Prostate gland (tissue), 2 donors: ENCODE measurements around the gene RUSC2. TPM values are rescaled to one million over a fixed set of nuclear protein-coding genes. Genes with fewer than 3 reads are reported as not detected.
"Not testable (repeated sequence)": the region's sequence is repeated elsewhere in the genome, so short reads cannot be mapped to it uniquely, and the experiment has no call there.

ENCODE experiments used
- DNase-seq: peaks from one replicate; pipeline ENCODE4 v3.0.0-alpha.2; 2019; ENCODE audit warnings: low spot score
- H3K27ac ChIP-seq, 2 donors: fragments of 200-600 bp; sonication (generic); 2 replicates each; pipeline ENCODE4 v1.5.1; 2017 to 2019
- H3K27me3 ChIP-seq: fragments of 200-600 bp; sonication (generic); replicated peaks from 2 replicates; pipeline ENCODE4 v1.5.1; 2019; ENCODE audit not compliant: insufficient read depth
- H3K36me3 ChIP-seq, 2 donors: fragments of 200-600 bp; sonication (generic); 1 replicate in 1 of 2; 2 replicates in 1 of 2; pipeline versions ENCODE4 v1.5.1 to v1.8.1; 2017 to 2019
- H3K4me1 ChIP-seq: fragments of 200-600 bp; sonication (generic); replicated peaks from 2 replicates; pipeline ENCODE4 v1.5.1; 2019
- H3K4me3 ChIP-seq, 2 donors: fragments of 200-600 bp; sonication (generic); 2 replicates each; pipeline ENCODE4 v1.5.1; 2017 to 2019
- H3K9me3 ChIP-seq: fragments of 200-600 bp; sonication (generic); 2 replicates; pipeline ENCODE4 v1.5.1; 2017
- POLR2A ChIP-seq: fragments of 450-650 bp; IDR thresholded peaks from one replicate; pipeline ENCODE4 v1.6.1; 2016; ENCODE audit warnings: antibody characterized with exemption, mild to moderate bottlenecking
- POLR2AphosphoS5 ChIP-seq: sonication (generic); formaldehyde crosslinking; IDR thresholded peaks from one replicate; pipeline ENCODE4 v1.6.1; 2017; ENCODE audit warnings: antibody characterized with exemption
- WGBS: methylation state at CpG from one replicate; pipeline ENCODE4 v1.1.5; 2018; 5-methylcytosine and 5-hydroxymethylcytosine counted together
- intact Hi-C: fragments of 100-400 bp; cut with DNase I; formaldehyde crosslinking; loops from one replicate; pipeline ENCODE4 v1.14.2; 2022
- total RNA-seq, 2 donors: library from RNA; depleted of rRNA; stranded (reverse); fragments of >200 nt; gene quantifications; one replicate each; pipeline ENCODE4 v1.1.0, GENCODE V29; 2016
- TF ChIP-seq, protein P1 (sequence below), 4 experiments: fragments of 200-600 bp in 2 of 4; fragments of 450-650 bp in 2 of 4; sonication (generic) in 2 of 4; IDR thresholded peaks; 1 replicate in 3 of 4; 2 replicates in 1 of 4; pipeline ENCODE4 v1.5.1; 2016 to 2019; ENCODE audit warnings: antibody characterized with exemption in 4 of 4, mild to moderate bottlenecking in 2 of 4, moderate library complexity in 2 of 4

Gene RUSC2
- total RNA-seq, 2 donors from 2014 or later, result 13.6 to 33.1 TPM

DNA sequence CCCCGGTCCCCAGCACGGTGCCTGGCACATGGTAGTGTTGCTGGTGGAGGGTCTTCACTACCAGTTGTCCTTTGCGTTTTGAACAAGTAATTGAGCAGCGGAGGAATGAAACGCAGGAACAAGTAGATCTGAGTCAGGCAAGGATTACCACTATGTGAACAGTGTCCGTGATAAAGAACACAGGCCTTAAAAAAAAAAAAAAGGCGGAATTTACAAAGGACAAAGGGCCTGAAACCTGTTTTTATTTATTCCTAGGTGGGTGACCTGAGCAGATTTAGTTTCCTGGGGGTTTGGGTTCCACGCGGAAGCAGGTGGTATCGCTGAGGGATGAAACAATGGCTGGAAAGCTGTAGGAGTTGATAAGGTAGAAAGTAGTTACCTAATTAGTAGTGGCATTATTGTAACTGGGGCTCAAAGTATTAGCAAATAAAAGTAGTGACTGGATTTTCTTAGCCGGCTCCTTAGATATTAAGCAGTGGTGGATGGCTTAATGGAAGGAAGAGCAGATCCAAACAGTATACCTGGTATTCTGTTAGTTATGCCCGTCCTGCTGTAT, 1.1 kb downstream of the RUSC2 start:
- intact Hi-C loops, result loop anchor here (2.0 kb wide), 2 partner anchors 62 to 114 kb away; partner anchors contain the start of gene TESK1
- Histone ChIP-seq H3K4me1 (no peaks in the 10 kb centered on the region), H3K27me3 (no peaks in the 10 kb centered on the region), H3K36me3 (no peaks in the 10 kb centered on the region), H3K27ac (peak overlapping the region; percentile 84 to 91), H3K4me3 (peak overlapping the region; percentile 60 to 69), H3K9me3 (no peaks in the 10 kb centered on the region)
- WGBS, result 57% methylated on average over 12 of the region's 12 CpGs
- TF ChIP-seq, protein P1, sequence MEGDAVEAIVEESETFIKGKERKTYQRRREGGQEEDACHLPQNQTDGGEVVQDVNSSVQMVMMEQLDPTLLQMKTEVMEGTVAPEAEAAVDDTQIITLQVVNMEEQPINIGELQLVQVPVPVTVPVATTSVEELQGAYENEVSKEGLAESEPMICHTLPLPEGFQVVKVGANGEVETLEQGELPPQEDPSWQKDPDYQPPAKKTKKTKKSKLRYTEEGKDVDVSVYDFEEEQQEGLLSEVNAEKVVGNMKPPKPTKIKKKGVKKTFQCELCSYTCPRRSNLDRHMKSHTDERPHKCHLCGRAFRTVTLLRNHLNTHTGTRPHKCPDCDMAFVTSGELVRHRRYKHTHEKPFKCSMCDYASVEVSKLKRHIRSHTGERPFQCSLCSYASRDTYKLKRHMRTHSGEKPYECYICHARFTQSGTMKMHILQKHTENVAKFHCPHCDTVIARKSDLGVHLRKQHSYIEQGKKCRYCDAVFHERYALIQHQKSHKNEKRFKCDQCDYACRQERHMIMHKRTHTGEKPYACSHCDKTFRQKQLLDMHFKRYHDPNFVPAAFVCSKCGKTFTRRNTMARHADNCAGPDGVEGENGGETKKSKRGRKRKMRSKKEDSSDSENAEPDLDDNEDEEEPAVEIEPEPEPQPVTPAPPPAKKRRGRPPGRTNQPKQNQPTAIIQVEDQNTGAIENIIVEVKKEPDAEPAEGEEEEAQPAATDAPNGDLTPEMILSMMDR (IDR thresholded peaks at IDR 0.05), result no peak
- no peak for TF ChIP-seq POLR2A
- no peak for TF ChIP-seq POLR2AphosphoS5
- no peak for DNase-seq

DNA sequence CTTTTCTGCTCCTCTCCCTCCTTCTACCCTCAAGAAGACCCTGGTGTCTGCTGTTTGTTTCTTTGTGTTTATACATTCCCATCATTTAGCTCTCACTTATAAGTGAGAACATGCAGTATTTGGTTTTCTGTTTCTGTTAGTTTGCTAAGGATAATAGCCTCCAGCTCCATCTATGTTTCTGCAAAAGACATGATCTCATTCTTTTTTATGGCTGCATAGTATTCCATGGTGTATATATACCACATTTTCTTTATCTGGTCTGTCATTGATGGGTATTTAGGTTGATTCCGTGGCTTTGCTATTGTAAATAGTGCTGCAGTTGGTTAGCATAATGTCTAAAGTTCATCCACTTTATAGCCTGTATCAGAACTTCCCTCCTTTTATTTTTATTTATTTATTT, 3.2 kb downstream of the RUSC2 start:
- intact Hi-C loops, H3K27me3 ChIP-seq, H3K36me3 ChIP-seq, H3K4me1 ChIP-seq, H3K9me3 ChIP-seq, H3K27ac ChIP-seq, DNase-seq, H3K4me3 ChIP-seq: not testable (repeated sequence)
- 100% methylated on average over 1 of the region's 1 CpG for WGBS

DNA sequence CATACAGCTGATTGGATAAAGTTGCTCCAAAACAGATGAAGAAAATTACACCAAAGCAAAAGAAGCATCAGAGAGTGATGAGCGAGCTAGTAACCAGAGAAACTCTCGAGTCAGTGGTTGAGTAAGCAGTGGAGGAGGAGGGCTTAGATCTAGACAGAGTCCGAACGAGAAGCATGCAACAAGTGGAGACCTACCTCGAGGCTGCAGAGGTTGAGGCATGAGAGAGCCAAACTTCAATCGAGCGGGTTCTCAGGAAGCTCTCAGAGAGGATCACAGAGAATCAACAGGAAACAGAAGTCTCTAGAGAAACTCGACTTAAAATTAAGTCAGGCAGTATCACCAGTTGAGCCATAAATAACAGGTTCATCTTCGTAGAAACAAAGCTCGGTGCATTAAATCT, 6.1 kb downstream of the RUSC2 start:
- intact Hi-C loops, result no loop called here
- Histone ChIP-seq H3K9me3 (no peaks in the 10 kb centered on the region), H3K27me3 (no peaks in the 10 kb centered on the region), H3K36me3 (no peaks in the 10 kb centered on the region), H3K4me1 (no peaks in the 10 kb centered on the region), H3K27ac (no peak overlapping the region), H3K4me3 (no peak overlapping the region)
- TF ChIP-seq POLR2A (no peak), POLR2AphosphoS5 (no peak)
- TF ChIP-seq, protein P1 (IDR thresholded peaks at IDR 0.05), result no peak
- no peak for DNase-seq
- 83% methylated on average over 10 of the region's 10 CpGs for WGBS

DNA sequence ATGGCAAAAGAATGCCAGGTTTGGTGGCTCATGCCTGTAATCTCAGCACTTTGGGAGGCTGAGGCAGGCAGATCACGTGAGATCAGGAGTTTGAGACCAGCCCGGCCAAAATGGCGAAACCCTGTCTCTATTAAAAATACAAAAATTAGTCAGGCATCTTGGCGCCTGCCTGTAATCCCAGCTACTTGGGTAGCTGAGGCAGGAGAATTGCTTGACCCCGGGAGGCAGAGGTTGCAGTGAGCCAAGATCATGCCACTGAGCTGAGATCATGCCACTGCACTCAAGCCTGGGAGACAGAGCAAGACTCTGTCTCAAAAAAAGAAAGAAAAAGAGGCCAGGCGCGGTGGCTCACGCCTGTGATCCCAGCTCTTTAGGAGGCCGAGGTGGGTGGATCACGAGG, 8.3 kb downstream of the RUSC2 start:
- H3K9me3 ChIP-seq, intact Hi-C loops, H3K4me3 ChIP-seq, H3K27ac ChIP-seq, H3K4me1 ChIP-seq, H3K27me3 ChIP-seq, DNase-seq, H3K36me3 ChIP-seq: not testable (repeated sequence)
- 86% methylated on average over 10 of the region's 10 CpGs for WGBS

DNA sequence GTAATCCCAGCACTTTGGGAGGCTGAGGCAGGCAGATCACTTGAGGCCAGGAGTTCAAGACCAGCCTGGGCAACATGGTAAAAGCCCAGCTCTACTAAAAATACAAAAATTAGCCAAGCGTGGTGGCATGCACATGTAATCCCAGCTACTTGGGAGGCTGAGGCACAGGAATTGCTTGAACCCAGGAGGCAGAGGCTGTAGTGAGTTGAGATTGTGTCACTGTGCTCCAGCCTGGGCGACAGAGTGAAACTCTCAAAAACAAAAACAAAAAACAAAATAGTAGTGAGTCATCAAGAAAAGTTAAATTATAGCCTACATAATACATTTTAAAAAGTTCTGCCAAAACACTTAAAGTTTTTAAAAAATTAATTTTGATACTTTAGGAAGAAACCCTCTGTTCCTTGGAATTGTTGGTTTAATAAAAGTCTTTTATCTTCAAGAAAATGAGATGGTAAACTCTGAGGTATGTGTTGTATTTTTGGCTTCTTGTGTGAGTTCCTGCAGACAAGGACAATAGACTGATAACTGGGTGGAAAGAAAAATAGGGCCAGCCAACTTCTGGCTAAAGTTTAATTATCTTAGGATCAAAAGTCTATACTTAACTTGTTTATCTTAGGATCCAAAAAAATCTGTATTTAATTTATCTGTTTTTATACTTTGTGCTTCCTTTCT, 9.3 kb downstream of the RUSC2 start:
- H3K4me3 ChIP-seq, result no peak overlapping the region
- no peaks in the 10 kb centered on the region for H3K4me1 ChIP-seq
- WGBS, result 84% methylated on average over 2 of the region's 2 CpGs
- TF ChIP-seq, protein P1 (IDR thresholded peaks at IDR 0.05), result no peak
- TF ChIP-seq POLR2AphosphoS5 (no peak), POLR2A (no peak)
- H3K27ac ChIP-seq, result no peak overlapping the region
- no peaks in the 10 kb centered on the region for H3K27me3 ChIP-seq
- no peaks in the 10 kb centered on the region for H3K9me3 ChIP-seq
- intact Hi-C loops, result no loop called here
- DNase-seq, result no peak
- no peaks in the 10 kb centered on the region for H3K36me3 ChIP-seq

DNA sequence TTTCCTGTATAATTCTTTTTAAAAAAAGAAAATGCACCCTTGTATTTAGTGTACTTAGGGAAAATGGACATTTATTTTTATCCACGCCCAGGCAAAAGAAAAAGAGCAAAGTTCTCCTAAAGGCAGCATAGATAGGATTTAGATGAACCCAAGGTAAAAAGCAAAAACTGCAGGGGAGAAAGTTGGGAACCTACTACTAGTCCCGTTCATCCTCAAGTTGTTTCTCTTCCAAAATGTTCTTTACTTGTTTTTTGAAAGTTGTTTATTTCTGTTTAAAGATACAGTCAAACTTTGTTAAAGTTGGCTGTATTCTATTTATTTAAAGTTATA, 9.8 kb downstream of the RUSC2 start:
- 64% methylated on average over 2 of the region's 2 CpGs for WGBS
- TF ChIP-seq POLR2A (no peak), POLR2AphosphoS5 (no peak)
- TF ChIP-seq, protein P1 (IDR thresholded peaks at IDR 0.05), result no peak
- intact Hi-C loops, result no loop called here

More for the DNA sequence above, 9.8 kb downstream of the RUSC2 start:
- no peaks in the 10 kb centered on the region for H3K36me3 ChIP-seq
- H3K9me3 ChIP-seq, result no peaks in the 10 kb centered on the region
- no peaks in the 10 kb centered on the region for H3K4me1 ChIP-seq
- H3K4me3 ChIP-seq, result no peak overlapping the region
- no peak overlapping the region for H3K27ac ChIP-seq
- no peak for DNase-seq
- H3K27me3 ChIP-seq, result no peaks in the 10 kb centered on the region
